Measurements from ENCODE around the gene KIF13A. TPM values are rescaled to one million over a fixed set of nuclear protein-coding genes. Genes with fewer than 3 reads are reported as not detected.

Gene KIF13A
- total and polyA plus RNA-seq, 2 experiments from 2014 or later, result 8.4 to 28.2 TPM

DNA sequence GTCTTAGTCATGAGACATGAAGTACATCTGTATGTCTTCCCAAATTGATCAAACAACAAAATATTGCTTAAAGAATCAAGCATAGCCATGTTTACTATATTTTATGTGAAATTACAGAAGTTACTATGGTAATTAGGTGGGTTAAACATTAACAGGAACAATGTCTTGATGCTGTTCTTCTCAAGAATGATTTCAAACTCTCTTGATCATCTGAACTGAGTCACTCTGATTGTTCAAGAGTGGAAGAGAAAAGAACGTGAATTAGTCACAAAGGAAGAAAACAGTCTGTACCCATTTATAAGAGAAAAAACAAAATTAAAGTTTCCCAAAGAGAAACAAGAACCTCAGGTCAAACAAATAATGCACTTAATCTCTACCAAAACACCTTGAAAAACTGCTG, 218.6 kb downstream of the KIF13A start (continued):
- TF ChIP-seq, protein P1, sequence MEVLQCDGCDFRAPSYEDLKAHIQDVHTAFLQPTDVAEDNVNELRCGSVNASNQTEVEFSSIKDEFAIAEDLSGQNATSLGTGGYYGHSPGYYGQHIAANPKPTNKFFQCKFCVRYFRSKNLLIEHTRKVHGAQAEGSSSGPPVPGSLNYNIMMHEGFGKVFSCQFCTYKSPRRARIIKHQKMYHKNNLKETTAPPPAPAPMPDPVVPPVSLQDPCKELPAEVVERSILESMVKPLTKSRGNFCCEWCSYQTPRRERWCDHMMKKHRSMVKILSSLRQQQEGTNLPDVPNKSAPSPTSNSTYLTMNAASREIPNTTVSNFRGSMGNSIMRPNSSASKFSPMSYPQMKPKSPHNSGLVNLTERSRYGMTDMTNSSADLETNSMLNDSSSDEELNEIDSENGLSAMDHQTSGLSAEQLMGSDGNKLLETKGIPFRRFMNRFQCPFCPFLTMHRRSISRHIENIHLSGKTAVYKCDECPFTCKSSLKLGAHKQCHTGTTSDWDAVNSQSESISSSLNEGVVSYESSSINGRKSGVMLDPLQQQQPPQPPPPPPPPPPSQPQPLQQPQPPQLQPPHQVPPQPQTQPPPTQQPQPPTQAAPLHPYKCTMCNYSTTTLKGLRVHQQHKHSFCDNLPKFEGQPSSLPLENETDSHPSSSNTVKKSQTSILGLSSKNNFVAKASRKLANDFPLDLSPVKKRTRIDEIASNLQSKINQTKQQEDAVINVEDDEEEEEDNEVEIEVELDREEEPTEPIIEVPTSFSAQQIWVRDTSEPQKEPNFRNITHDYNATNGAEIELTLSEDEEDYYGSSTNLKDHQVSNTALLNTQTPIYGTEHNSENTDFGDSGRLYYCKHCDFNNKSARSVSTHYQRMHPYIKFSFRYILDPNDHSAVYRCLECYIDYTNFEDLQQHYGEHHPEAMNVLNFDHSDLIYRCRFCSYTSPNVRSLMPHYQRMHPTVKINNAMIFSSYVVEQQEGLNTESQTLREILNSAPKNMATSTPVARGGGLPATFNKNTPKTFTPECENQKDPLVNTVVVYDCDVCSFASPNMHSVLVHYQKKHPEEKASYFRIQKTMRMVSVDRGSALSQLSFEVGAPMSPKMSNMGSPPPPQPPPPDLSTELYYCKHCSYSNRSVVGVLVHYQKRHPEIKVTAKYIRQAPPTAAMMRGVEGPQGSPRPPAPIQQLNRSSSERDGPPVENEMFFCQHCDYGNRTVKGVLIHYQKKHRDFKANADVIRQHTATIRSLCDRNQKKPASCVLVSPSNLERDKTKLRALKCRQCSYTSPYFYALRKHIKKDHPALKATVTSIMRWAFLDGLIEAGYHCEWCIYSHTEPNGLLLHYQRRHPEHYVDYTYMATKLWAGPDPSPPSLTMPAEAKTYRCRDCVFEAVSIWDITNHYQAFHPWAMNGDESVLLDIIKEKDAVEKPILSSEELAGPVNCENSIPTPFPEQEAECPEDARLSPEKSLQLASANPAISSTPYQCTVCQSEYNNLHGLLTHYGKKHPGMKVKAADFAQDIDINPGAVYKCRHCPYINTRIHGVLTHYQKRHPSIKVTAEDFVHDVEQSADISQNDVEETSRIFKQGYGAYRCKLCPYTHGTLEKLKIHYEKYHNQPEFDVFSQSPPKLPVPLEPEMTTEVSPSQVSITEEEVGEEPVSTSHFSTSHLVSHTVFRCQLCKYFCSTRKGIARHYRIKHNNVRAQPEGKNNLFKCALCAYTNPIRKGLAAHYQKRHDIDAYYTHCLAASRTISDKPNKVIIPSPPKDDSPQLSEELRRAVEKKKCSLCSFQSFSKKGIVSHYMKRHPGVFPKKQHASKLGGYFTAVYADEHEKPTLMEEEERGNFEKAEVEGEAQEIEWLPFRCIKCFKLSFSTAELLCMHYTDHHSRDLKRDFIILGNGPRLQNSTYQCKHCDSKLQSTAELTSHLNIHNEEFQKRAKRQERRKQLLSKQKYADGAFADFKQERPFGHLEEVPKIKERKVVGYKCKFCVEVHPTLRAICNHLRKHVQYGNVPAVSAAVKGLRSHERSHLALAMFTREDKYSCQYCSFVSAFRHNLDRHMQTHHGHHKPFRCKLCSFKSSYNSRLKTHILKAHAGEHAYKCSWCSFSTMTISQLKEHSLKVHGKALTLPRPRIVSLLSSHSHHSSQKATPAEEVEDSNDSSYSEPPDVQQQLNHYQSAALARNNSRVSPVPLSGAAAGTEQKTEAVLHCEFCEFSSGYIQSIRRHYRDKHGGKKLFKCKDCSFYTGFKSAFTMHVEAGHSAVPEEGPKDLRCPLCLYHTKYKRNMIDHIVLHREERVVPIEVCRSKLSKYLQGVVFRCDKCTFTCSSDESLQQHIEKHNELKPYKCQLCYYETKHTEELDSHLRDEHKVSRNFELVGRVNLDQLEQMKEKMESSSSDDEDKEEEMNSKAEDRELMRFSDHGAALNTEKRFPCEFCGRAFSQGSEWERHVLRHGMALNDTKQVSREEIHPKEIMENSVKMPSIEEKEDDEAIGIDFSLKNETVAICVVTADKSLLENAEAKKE (CRISPR knock-in tag; IDR thresholded peaks at IDR 0.05), result no peak
- no peak for TF ChIP-seq CREB1 (CRISPR knock-in tag; IDR thresholded peaks at IDR 0.05; ENCODE audit: low read depth)
- TF ChIP-seq POLR2AphosphoS5 (IDR thresholded peaks at IDR 0.05; ENCODE audit: low read depth), result no peak
- no peak for TF ChIP-seq ZNF114 (CRISPR knock-in tag; IDR thresholded peaks at IDR 0.05)

DNA sequence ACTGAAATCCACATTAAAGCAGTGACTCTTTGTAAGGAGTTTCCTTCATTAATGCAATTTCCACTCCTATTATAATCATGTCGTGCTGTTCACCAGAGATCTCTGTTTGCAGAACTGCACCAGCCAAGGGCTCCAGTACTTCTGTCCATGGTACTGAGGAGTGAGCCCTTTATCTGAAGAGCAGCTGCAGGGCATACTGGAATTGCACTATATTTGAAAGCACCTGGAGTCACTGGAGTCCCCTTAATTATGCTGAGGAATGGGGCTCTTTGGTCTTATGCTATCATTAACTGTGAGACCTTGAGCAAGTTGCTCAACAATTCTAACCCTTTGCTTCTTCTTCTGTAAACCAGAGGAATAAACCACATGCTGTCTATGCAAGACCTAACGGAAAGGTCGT, 219.0 kb downstream of the KIF13A start:
- Histone ChIP-seq H3K4me2 (no peak overlapping the region), H3K4me3 (no peak overlapping the region), H4K20me1 (replicated peaks; ENCODE audit: insufficient read depth) (no peaks in the 10 kb centered on the region), H3F3A (replicated peaks; ENCODE audit: low read depth) (no peaks in the 10 kb centered on the region), H3K36me3 (ENCODE audit: insufficient read depth) (peaks cover 25% of the 10 kb centered on the region), H3K27ac (ENCODE audit: low read depth) (no peak overlapping the region), H3K79me2 (replicated peaks; ENCODE audit: insufficient read depth) (no peaks in the 10 kb centered on the region), H3K4me1 (ENCODE audit: insufficient read depth) (no peaks in the 10 kb centered on the region), H2AFZ (no peak overlapping the region), H3K27me3 (ENCODE audit: insufficient read depth) (no peaks in the 10 kb centered on the region), H3K9me2 (ENCODE audit: insufficient read depth) (no peaks in the 10 kb centered on the region)
- Mint-ChIP-seq H3K9me3 (no peaks in the 10 kb centered on the region; the same call in 2 of the 3 replicates), H3K4me1 (no peaks in the 10 kb centered on the region), H3K36me3 (ENCODE audit: low read depth) (peaks cover 35% of the 10 kb centered on the region), H3K27me3 (ENCODE audit: insufficient read depth, low read depth, poor library complexity) (no peaks in the 10 kb centered on the region), H3K4me3 (no peak overlapping the region), H3K27ac (no peak overlapping the region)
- ATAC-seq (peak; percentile 61), DNase-seq (ENCODE audit: low spot score) (peak; percentile 43)
- TF ChIP-seq, protein P2, sequence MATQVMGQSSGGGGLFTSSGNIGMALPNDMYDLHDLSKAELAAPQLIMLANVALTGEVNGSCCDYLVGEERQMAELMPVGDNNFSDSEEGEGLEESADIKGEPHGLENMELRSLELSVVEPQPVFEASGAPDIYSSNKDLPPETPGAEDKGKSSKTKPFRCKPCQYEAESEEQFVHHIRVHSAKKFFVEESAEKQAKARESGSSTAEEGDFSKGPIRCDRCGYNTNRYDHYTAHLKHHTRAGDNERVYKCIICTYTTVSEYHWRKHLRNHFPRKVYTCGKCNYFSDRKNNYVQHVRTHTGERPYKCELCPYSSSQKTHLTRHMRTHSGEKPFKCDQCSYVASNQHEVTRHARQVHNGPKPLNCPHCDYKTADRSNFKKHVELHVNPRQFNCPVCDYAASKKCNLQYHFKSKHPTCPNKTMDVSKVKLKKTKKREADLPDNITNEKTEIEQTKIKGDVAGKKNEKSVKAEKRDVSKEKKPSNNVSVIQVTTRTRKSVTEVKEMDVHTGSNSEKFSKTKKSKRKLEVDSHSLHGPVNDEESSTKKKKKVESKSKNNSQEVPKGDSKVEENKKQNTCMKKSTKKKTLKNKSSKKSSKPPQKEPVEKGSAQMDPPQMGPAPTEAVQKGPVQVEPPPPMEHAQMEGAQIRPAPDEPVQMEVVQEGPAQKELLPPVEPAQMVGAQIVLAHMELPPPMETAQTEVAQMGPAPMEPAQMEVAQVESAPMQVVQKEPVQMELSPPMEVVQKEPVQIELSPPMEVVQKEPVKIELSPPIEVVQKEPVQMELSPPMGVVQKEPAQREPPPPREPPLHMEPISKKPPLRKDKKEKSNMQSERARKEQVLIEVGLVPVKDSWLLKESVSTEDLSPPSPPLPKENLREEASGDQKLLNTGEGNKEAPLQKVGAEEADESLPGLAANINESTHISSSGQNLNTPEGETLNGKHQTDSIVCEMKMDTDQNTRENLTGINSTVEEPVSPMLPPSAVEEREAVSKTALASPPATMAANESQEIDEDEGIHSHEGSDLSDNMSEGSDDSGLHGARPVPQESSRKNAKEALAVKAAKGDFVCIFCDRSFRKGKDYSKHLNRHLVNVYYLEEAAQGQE (IDR thresholded peaks at IDR 0.05; ENCODE audit: unreplicated experiment), result peak; percentile 78
- TF ChIP-seq NANOG (IDR thresholded peaks at IDR 0.05; ENCODE audit: borderline replicate concordance), result no peak

Measured in GM23338 (cell line).